SIG-M5 (cell line): ENCODE measurements around the gene ONECUT3.
"Not testable (repeated sequence)": the region's sequence is repeated elsewhere in the genome, so short reads cannot be mapped to it uniquely, and the experiment has no call there.

ENCODE experiments used
- DNase-seq: peaks from one replicate; lab custom pipeline; 2025; lab: John Stamatoyannopoulos, UW

ONECUT3 gene

DNA sequence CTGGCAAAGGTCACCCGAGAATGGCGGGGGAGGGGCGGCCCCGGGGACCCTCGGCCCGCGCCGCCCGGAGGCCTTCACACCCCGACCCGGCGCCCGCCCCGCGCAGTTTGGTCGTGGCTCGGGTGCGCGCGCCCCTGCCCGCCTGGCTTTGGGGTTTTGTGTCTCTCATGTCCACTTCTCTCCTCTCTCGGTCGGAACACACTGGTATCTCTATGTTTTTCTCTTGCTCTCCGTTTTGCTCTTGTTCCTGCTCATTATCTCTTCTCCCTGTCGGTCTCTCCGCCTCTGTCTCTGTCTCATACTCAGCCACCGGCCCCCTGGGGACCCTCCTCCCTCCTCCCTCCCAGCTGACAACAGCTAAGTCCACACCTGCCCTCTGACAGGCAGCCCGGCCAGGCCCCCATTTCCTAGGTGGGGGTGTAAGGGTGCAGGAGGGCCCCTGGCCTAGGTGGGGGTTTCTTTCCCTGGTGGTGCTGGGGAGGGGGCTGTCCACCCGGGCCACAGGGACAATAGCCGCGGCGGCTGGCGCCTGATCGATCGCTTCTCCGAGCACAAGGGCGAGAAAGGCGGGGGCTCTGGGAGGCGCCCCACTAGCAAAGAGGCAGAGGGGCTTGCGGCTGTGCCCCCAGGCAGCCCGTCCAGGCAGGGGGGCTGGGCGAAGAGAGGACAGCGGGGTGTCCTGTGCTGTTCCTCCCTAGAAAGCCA is 2.3 kb downstream of the ONECUT3 start:
- DNase-seq, result no peak

DNA sequence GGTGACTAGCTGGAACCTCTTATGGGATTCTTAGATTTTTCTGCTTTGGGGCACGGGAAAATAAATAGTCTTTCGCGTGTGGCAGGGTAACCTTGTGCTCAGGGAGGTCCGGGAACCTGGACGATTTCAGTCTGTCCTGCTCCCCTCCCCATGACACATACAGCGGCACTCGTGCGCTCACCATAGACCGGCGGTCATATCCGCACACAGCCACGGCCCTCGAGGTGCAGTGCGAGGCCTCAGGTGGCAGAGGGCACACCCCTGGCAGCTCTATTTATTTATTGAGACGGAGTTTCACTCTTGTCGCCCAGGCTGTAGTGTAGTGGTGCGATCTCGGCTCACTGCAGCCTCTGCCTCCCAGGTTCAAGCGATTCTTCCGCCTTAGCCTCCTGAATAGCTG is 3.0 kb downstream of the ONECUT3 start:
- no peak for DNase-seq

DNA sequence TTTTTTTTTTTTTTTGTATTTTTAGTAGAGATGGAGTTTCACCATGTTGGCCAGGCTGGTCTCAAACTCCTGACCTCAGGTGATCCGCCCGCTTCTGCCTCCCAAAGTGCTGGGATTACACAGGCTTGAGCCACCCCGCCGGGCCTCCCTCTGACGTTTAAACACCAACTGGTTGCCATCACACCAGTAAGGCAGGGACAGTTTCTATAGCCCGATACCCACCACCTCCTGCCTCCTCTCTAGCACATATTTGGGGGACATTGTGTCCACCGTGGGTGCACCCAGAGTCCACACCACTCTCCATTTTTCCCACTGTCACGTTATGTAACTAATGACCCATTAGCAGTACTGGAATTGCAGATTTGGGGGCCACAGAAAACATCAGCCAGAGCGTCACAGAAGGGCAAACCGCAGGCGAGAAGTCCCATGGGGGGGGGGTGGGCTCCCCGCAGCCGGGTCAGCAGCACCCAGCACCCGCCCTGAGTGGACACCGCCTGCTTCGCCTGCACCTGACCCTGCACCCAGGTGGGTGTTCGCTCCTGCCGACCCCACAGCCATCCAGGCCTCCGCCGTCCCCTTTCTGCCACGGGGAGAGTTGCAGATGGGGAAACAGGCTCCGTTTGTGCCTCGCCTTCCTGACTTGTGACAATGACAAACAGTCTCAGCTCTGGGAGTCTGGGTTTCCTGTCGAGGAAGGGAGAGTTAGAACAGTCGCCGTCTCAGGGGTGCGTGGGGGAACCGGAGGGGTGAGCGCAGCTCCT is 3.6 kb downstream of the ONECUT3 start:
- DNase-seq, result no peak

DNA sequence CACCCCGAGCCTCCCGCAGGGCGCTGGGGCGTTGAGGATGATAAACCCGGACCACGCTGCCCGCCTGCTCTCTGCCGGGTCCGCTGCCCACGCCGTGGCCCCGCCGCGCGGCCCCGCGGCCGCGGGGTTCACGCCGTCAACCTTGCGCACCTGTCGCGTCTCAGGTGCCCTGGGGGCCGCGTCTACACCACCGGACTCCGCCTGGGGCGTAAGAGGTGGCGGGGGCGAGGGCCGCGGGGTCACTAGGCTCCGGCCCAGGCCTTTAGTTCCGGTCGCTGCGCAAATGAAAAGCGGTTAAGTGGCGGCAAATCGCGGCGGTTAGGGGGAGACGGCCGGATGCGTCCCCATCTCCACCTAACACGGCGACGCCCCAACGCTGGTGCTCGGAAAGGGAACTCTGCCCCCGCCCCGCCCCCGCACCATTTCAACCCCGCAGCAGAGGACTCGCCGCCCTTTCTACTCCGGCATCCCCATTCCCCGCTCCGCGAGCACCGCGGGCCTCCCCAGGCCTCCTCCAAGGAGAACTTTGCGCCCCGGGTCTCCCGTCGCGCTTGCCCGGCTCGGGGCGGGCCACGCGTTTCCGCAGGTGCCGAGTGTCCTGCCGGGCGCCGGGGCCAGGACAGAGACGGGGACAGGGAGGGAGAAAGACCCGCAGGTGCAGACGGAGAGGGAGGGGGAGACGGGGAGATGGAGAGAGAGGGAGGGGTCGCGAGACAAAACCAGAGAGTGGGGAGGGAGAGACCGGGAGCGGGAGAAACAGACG is 4.3 kb downstream of the ONECUT3 start:
- no peak for DNase-seq

DNA sequence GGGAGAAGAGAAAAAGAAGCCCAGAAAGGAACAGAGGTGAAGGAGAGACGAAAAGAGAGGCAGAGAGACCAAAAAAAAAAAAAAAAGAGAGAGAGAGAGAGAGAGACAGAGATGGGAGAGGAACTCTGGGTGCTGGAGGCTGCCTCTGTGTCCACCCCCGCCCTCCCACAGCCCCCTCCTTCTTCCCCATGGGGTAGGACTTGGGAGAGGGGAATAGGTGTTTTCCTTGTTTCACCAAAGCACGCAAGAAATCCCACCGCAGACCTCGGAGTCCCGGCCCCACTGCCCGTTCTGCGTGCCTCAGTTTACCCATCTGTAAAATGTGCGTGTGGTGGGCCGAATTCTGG is 4.9 kb downstream of the ONECUT3 start:
- no peak for DNase-seq

- no peak for DNase-seq
Observed at GRCh38 chr19:1758959-1759903, 5.9 kb downstream of the ONECUT3 start.

DNA sequence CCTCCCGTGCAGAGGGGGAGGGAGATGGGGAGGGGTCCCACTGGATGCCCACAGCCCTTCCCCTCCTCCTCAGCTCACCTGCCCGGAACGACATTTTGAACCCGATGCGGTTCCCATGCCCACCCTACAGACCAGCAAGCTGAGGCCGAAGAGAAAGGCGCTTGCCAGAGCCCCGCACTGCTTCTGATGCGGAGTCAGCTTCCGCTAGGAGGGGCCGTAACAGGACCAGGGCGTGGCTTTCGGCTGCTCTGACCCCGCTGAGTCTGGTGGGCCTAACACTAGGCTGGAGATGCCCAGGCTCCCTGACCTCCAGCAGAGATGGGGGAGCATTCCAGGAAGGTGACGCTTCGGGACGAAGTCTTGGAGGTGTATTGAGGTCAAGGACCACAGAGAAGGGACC is 6.7 kb downstream of the ONECUT3 start:
- DNase-seq, result no peak

GRCh38 chr19:1760786-1761527 is 7.7 kb downstream of the ONECUT3 start:
- DNase-seq, result not testable (repeated sequence)

- no peak for DNase-seq
Observed at GRCh38 chr19:1761528-1762242, 8.4 kb downstream of the ONECUT3 start.

GRCh38 chr19:1762243-1763117 is 9.2 kb downstream of the ONECUT3 start:
- DNase-seq, result no peak

GRCh38 chr19:1763648-1764639 is 10.6 kb downstream of the ONECUT3 start:
- no peak for DNase-seq

- no peak for DNase-seq
Observed at GRCh38 chr19:1764729-1765128, 11.4 kb downstream of the ONECUT3 start.

- DNase-seq, result no peak
Observed at GRCh38 chr19:1765232-1765903, 12.1 kb downstream of the ONECUT3 start.

DNA sequence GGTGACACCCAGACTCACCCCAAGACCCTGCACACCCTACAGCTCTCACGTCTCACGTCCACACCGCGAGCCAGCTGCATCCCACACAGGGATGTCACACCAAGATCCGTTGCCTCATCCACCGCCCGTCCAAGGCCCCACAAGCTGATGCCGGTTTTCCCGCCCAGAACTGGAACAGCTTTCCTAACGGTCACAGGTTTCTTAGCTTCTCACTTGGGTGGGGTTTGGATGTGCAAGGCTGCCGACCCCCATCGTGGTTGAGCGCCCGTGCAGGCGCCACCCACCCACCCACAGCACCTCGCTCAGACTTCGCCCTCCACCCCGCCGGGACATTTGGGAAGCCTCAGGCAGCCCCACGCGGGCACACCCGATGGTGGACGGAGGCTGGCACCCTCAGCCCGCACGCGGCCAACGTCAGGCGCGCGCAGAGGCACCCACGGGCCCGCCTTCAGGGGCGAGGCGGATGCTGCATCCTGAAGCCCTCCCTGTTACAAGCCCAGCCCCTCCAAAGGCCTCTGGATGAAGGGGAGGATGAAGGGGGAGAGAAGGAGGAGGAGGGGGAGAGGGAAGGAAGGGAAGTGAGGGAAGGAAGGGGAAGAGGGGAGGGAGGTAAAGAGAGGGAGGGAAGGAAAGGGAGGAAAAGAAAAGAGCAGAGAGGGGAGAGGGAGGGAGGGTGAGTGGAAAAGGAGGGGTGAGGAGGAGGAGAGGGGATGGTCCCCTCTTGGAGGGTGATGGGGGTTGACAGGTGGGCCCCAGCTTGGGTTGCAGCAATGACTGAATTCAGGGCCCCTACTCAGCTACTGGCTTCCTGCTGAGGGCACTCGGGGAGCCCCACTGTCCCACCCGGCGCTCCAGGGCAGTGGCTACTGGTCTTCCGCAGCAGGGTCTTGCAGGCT is 12.8 kb downstream of the ONECUT3 start:
- no peak for DNase-seq

DNA sequence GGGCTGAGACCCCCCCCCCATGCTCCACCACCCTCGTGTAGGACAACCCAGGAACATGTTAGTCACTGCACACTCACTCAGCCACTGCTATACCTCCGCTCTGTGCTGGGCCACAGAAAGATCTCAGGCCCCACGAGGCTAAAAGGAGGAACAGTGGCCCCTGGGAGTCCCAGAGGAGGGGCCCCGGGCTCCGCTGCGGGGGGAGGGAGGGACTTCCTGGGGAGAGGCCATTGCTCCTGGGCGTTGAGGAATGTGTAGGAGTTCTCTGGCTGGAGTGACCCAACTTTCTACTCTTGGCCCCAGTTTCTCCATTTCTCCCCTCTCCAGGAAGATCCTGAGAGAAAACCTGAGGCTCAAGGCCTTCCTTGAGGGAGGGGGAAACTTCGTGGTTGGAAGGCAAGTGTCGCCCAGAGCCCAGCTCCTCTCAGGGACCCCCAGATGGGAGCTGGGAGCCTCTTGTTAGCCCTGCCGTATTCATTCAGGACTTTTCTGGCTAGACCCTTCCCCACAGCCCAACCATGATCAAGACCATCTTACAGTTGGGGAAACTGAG is 13.6 kb downstream of the ONECUT3 start:
- DNase-seq, result no peak

- no peak for DNase-seq
Observed at GRCh38 chr19:1767464-1767933, 14.2 kb downstream of the ONECUT3 start.
